ENCODE measurements around the gene MYH9. TPM values are rescaled to one million over a fixed set of nuclear protein-coding genes. Genes with fewer than 3 reads are reported as not detected.

The MYH9 gene
- total RNA-seq, 1 experiment from 2014 or later = 258 TPM

GRCh38 chr22:36348760-36349159, 39.0 kb downstream of the MYH9 start:
- H3K9me2 ChIP-seq (ENCODE audit: insufficient read depth) = no peaks in the 10 kb centered on the region
- H3K79me2 ChIP-seq (ENCODE audit: insufficient read depth, low read length) = peaks cover 97% of the 10 kb centered on the region
- ATAC-seq (no peak), DNase-seq (ENCODE audit: low read depth, low spot score) (no peak)
- no peak overlapping the region for H3K9ac ChIP-seq (ENCODE audit: low read length)
- no peak overlapping the region for H2AFZ ChIP-seq (ENCODE audit: low read depth, low read length, poor library complexity, severe bottlenecking)
- no peak overlapping the region for H3K4me3 ChIP-seq (replicated peaks in 1 of 2; ENCODE audit: low read depth in 1 of 2, low read length in 2 of 2)
- no peak overlapping the region for H3K4me2 ChIP-seq (ENCODE audit: low read length)
- H3K4me1 ChIP-seq (ENCODE audit: control insufficient read depth in 1 of 2, insufficient read depth in 2 of 2, low read length in 2 of 2) = peaks cover 43 to 44% of the 10 kb centered on the region in 2 experiments
- H3K36me3 ChIP-seq (ENCODE audit: control insufficient read depth in 1 of 2, insufficient read depth in 2 of 2, low read length in 2 of 2) = peaks cover 8 to 17% of the 10 kb centered on the region in 2 experiments; a peak in 3 of 4 replicates
- ChIA-PET RAD21 (ENCODE audit: low non-redundant PET in 1 of 2, low total read pairs in 2 of 2, uncharacterized antibody in 2 of 2, unreplicated experiment in 2 of 2) (no interaction called here), POLR2A (no interaction called here), CTCF (no interaction called here)
- intact Hi-C loops (cut with micrococcal nuclease) = no loop called here
- BruUV-seq (replicated peaks) = TSS peak; percentile 21
- no peak for TF ChIP-seq EZH2 (IDR thresholded peaks at IDR 0.05)
- no peak for TF ChIP-seq ZNF274 (IDR thresholded peaks at IDR 0.05; ENCODE audit: low read depth, low read length)
- no peaks in the 10 kb centered on the region for H3K9me3 ChIP-seq (ENCODE audit: control insufficient read depth in 1 of 2, insufficient read depth in 1 of 2, low read depth in 1 of 2, low read length in 2 of 2)
- no peaks in the 10 kb centered on the region for H3K27me3 ChIP-seq (ENCODE audit: insufficient read depth, low read length)
- H4K20me1 ChIP-seq (ENCODE audit: insufficient read depth) = peaks cover 7% of the 10 kb centered on the region; the same call in 1 of the 2 replicates
- no peak overlapping the region; the same call in 1 of the 2 replicates for H3K27ac ChIP-seq (ENCODE audit: low read depth, low read length)

GRCh38 chr22:36347094-36347493, 40.7 kb downstream of the MYH9 start:
- CTCF ChIA-PET = interaction anchor here (1.9 kb wide), 1 partner anchor 123 kb away, joined by 5 read pairs; no protein-coding TSS in a partner anchor
- no peak overlapping the region for H2AFZ ChIP-seq (ENCODE audit: low read depth, low read length, poor library complexity, severe bottlenecking)
- H3K4me1 ChIP-seq (ENCODE audit: control insufficient read depth in 1 of 2, insufficient read depth in 2 of 2, low read length in 2 of 2) = peaks cover 26 to 31% of the 10 kb centered on the region in 2 experiments
- H3K79me2 ChIP-seq (ENCODE audit: insufficient read depth, low read length) = peaks cover 97% of the 10 kb centered on the region
- DNase-seq (ENCODE audit: low read depth, low spot score) (no peak), ATAC-seq (no peak)
- H3K27me3 ChIP-seq (ENCODE audit: insufficient read depth, low read length) = no peaks in the 10 kb centered on the region
- H3K4me2 ChIP-seq (ENCODE audit: low read length) = no peak overlapping the region
- intact Hi-C loops (cut with micrococcal nuclease) = no loop called here
- H4K20me1 ChIP-seq (ENCODE audit: insufficient read depth) = peaks cover 3% of the 10 kb centered on the region; the same call in 1 of the 2 replicates
- RAD21 ChIA-PET (ENCODE audit: low non-redundant PET in 1 of 2, low total read pairs in 2 of 2, uncharacterized antibody in 2 of 2, unreplicated experiment in 2 of 2) = no interaction called here
- no peak overlapping the region for H3K27ac ChIP-seq (ENCODE audit: low read depth, low read length)
- no peaks in the 10 kb centered on the region for H3K9me2 ChIP-seq (ENCODE audit: insufficient read depth)
- no peaks in the 10 kb centered on the region for H3K9me3 ChIP-seq (ENCODE audit: control insufficient read depth in 1 of 2, insufficient read depth in 1 of 2, low read depth in 1 of 2, low read length in 2 of 2)
- POLR2A ChIA-PET = no interaction called here
- peaks cover 8 to 20% of the 10 kb centered on the region in 2 experiments; a peak in 3 of 4 replicates for H3K36me3 ChIP-seq (ENCODE audit: control insufficient read depth in 1 of 2, insufficient read depth in 2 of 2, low read length in 2 of 2)
- TF ChIP-seq MAX (IDR thresholded peaks at IDR 0.05) (no peak), SIN3A (IDR thresholded peaks at IDR 0.05; ENCODE audit: low read depth) (no peak), SP1 (IDR thresholded peaks at IDR 0.05; ENCODE audit: low read depth) (no peak), CEBPB (IDR thresholded peaks at IDR 0.05; ENCODE audit: low read depth) (no peak), EGR1 (IDR thresholded peaks at IDR 0.05; ENCODE audit: low read depth) (no peak), YY1 (IDR thresholded peaks at IDR 0.05; ENCODE audit: extremely low read depth, insufficient replicate concordance, low read depth, low read length) (no peak), POLR2A (IDR thresholded peaks at IDR 0.05; ENCODE audit: borderline replicate concordance, extremely low read depth, insufficient read depth, insufficient read length) (no peak), POLR2AphosphoS5 (IDR thresholded peaks at IDR 0.05; ENCODE audit: low read depth, low read length) (no peak), ZFX (IDR thresholded peaks at IDR 0.05) (no peak)
- TSS peak; percentile 16 for BruUV-seq (replicated peaks)
- no peak overlapping the region for H3K9ac ChIP-seq (ENCODE audit: low read length)
- H3K4me3 ChIP-seq (replicated peaks in 1 of 2; ENCODE audit: low read depth in 1 of 2, low read length in 2 of 2) = no peak overlapping the region

Data from HCT116 (cell line).